OCI-LY7 (cell line): ENCODE measurements around the gene THOP1. TPM values are rescaled to one million over a fixed set of nuclear protein-coding genes. Genes with fewer than 3 reads are reported as not detected.

ENCODE experiments used
- BruUV-seq: library from RNA; stranded (reverse); fragments of 400-500 nt; replicated peaks from 2 replicates; lab custom pipeline; 2021; lab: Mats Ljungman, UMichigan
- CTCF ChIA-PET: fragments of 300-600 bp; sonication (Branson Sonifier 250); formaldehyde crosslinking; loops from one replicate; lab custom pipeline; 2022; ENCODE audit warnings: antibody characterized with exemption; ENCODE audit not compliant: unreplicated experiment; lab: Charles Lee
- POLR2A ChIA-PET: fragments of 300-600 bp; sonication (Branson Sonifier 250); formaldehyde crosslinking; loops from one replicate; lab custom pipeline; 2022; ENCODE audit warnings: antibody characterized with exemption; lab: Charles Lee
- DNase-seq: peaks from one replicate; pipeline ENCODE4 v3.0.0-alpha.2; 2015; ENCODE audit warnings: low spot score
- H2AFZ ChIP-seq: fragments of 200-600 bp; sonication (generic), shearing (Covaris generic); 2 replicates; pipeline ENCODE4 v1.6.1; 2014; ENCODE audit warnings: mild to moderate bottlenecking, antibody characterized with exemption, low read length, moderate library complexity
- H3K27ac ChIP-seq: fragments of 200-600 bp; sonication (generic); 2 replicates; pipeline ENCODE4 v1.5.1; 2014; ENCODE audit warnings: mixed run types, low read depth, mild to moderate bottlenecking, moderate library complexity, low read length, inconsistent platforms; ENCODE audit not compliant: poor library complexity, severe bottlenecking
- H3K36me3 ChIP-seq: fragments of 200-600 bp; sonication (generic); 2 replicates; pipeline ENCODE4 v1.6.1; 2014; ENCODE audit warnings: mild to moderate bottlenecking, antibody characterized with exemption, low read length, moderate library complexity, mixed read lengths; ENCODE audit not compliant: insufficient read depth
- H3K4me1 ChIP-seq: fragments of 200-600 bp; sonication (generic); 2 replicates; pipeline ENCODE4 v1.5.1; 2014; ENCODE audit warnings: mild to moderate bottlenecking, low read length; ENCODE audit not compliant: insufficient read depth, poor library complexity, severe bottlenecking
- H3K4me2 ChIP-seq: fragments of 200-600 bp; sonication (generic); 2 replicates; pipeline ENCODE4 v1.6.1; 2014; ENCODE audit warnings: mild to moderate bottlenecking, low read length
- H3K4me3 ChIP-seq: fragments of 200-600 bp; sonication (generic); 2 replicates; pipeline ENCODE4 v1.5.1; 2014; ENCODE audit warnings: mild to moderate bottlenecking, low read depth, low read length; ENCODE audit not compliant: poor library complexity, severe bottlenecking
- H3K79me2 ChIP-seq: fragments of 200-600 bp; sonication (generic); 2 replicates; pipeline ENCODE4 v1.6.1; 2016; ENCODE audit warnings: low read depth, mild to moderate bottlenecking, low read length, moderate library complexity, mixed read lengths; ENCODE audit not compliant: insufficient read depth
- H3K9me2 ChIP-seq: fragments of 200-600 bp; sonication (generic); 2 replicates; pipeline ENCODE4 v1.6.1; 2016; ENCODE audit warnings: mild to moderate bottlenecking, low read length, mixed read lengths; ENCODE audit not compliant: insufficient read depth
- H3K9me3 ChIP-seq: fragments of 200-600 bp; sonication (generic); 2 replicates; pipeline ENCODE4 v1.6.1; 2014; ENCODE audit warnings: mild to moderate bottlenecking, mixed run types, low read length, mixed read lengths
- H4K20me1 ChIP-seq: fragments of 200-600 bp; sonication (generic); 2 replicates; pipeline ENCODE4 v1.6.1; 2014; ENCODE audit warnings: mild to moderate bottlenecking, antibody characterized with exemption, low read length, moderate library complexity, mixed read lengths; ENCODE audit not compliant: insufficient read depth
- EZH2phosphoT487 ChIP-seq: fragments of 200-600 bp; sonication (generic); IDR thresholded peaks from 2 replicates; pipeline ENCODE4 v1.6.1; 2018; ENCODE audit warnings: low read depth, borderline replicate concordance, mild to moderate bottlenecking, mixed run types, antibody characterized with exemption, low read length, moderate library complexity, mixed read lengths
- intact Hi-C: fragments of 100-400 bp; cut with micrococcal nuclease; formaldehyde crosslinking; loops from one replicate; pipeline ENCODE4 v1.10.0; 2022; ENCODE audit not compliant: unreplicated experiment
- total RNA-seq, 2 experiments: library from RNA; depleted of rRNA in 1 of 2; stranded (reverse); fragments of >200 nt in 1 of 2; shearing (Covaris generic) in 1 of 2; gene quantifications; 2 replicates each; pipeline ENCODE4 v1.2.3, GENCODE V29; 2014 to 2022
- TF ChIP-seq, protein P1 (sequence below): fragments of 200-600 bp; sonication (generic); conservative IDR thresholded peaks from 2 replicates; pipeline ENCODE4 v1.5.1; 2014; ENCODE audit warnings: mild to moderate bottlenecking, antibody characterized with exemption, low read length, moderate library complexity, mixed read lengths

THOP1 gene
- total RNA-seq, 2 experiments from 2014 or later, result 170 to 191 TPM

DNA sequence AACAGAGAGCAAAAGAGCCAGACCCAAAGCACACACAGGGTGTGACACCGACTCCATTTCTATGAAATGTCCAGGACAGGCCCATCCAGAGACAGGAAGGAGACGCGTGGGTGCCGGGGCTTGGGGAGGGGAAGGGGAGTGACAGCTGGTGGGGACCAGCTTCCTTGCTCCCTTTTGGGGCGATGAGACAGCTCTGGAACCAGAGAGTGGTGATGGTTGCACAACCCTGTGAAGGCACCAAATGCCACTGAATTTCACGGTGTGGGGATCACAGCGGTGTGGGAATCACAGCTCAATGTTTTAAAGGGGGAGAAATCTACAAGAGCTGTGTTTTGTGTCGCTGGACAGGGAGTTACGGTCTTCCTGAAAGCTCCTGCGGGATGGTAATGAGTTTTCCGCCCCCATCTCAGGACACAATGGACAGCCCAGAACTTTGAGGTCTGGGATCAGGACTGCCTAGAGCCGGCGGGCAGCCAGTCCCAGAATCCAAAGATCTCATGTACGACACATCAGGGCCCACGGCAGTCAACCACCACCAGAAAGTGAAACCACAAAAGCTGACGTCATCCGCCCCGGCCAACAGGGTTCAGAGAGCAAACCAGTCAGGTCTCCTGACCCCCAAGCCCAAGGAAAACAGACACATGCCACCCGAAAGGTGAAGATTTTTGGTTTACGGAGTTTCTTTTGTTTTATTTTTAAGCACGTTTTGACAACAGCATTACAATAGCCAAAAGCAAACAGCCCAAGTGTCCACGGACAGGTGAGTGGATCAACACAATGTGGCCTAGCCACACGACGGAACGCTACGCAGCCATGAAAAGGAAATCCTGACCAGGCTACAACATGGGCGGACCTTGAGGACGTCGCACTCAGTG lies 9.5 kb upstream of the THOP1 start:
- DNase-seq, result no peak
- peaks cover 28% of the 10 kb centered on the region for H3K4me1 ChIP-seq
- H3K9me3 ChIP-seq, result no peaks in the 10 kb centered on the region
- H3K27ac ChIP-seq, result no peak overlapping the region
- no peak overlapping the region for H2AFZ ChIP-seq
- H3K36me3 ChIP-seq, result peaks cover 69% of the 10 kb centered on the region
- ChIA-PET CTCF (no interaction called here), POLR2A (no interaction called here)
- no peak overlapping the region for H3K4me2 ChIP-seq
- BruUV-seq, result no TSS peak
- H3K9me2 ChIP-seq, result no peaks in the 10 kb centered on the region
- H4K20me1 ChIP-seq, result peaks cover 18% of the 10 kb centered on the region
- H3K79me2 ChIP-seq, result peaks cover 92% of the 10 kb centered on the region
- H3K4me3 ChIP-seq, result no peak overlapping the region
- intact Hi-C loops, result no loop called here
- TF ChIP-seq EZH2phosphoT487, result no peak
- TF ChIP-seq, protein P1, sequence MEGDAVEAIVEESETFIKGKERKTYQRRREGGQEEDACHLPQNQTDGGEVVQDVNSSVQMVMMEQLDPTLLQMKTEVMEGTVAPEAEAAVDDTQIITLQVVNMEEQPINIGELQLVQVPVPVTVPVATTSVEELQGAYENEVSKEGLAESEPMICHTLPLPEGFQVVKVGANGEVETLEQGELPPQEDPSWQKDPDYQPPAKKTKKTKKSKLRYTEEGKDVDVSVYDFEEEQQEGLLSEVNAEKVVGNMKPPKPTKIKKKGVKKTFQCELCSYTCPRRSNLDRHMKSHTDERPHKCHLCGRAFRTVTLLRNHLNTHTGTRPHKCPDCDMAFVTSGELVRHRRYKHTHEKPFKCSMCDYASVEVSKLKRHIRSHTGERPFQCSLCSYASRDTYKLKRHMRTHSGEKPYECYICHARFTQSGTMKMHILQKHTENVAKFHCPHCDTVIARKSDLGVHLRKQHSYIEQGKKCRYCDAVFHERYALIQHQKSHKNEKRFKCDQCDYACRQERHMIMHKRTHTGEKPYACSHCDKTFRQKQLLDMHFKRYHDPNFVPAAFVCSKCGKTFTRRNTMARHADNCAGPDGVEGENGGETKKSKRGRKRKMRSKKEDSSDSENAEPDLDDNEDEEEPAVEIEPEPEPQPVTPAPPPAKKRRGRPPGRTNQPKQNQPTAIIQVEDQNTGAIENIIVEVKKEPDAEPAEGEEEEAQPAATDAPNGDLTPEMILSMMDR, result no peak

DNA sequence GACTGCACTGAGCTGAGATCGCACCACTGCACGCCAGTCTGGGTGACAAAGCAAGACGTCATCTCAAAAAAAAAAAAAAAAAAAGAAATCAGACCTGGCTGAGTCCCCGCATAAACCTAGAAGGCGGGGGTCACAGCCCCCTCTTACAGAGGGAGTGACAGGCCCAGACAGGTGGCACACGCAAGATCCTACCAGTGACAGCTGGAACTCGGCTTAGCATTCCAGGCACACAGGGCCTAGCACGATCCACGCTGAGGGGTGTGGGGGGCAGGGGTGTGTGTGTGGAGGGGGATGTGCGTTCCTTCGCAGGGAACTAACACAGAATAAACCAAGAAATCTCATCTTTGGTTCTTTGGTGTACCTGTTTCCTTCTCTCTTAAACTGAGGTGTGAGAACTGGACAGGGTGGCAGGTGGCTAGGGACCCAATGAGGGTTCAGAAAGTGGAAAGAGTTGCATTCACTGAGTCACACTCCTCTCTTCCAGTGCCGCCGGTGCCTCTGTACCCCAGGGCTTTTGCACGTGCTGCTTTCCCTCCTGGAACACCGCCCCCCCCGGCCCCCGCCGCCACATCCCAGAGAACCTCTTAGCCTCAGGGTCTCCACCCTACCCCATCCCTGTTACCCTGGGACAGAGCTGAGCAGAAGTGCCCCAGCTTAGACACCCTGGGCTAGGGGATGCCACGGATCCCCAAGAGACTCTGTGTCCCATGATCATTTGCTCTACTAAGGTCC lies 7.2 kb upstream of the THOP1 start:
- DNase-seq, result no peak
- no TSS peak for BruUV-seq
- Histone ChIP-seq H3K4me2 (no peak overlapping the region), H3K4me1 (peaks cover 43% of the 10 kb centered on the region), H3K9me2 (no peaks in the 10 kb centered on the region), H2AFZ (no peak overlapping the region), H3K4me3 (no peak overlapping the region), H4K20me1 (peaks cover 30% of the 10 kb centered on the region), H3K27ac (no peak overlapping the region), H3K36me3 (peaks cover 64% of the 10 kb centered on the region), H3K79me2 (peaks cover 93% of the 10 kb centered on the region), H3K9me3 (no peaks in the 10 kb centered on the region)
- POLR2A ChIA-PET, result interaction anchor here (0.6 kb wide), 1 partner anchor 9 kb away, joined by 5 read pairs; no protein-coding TSS in a partner anchor
- TF ChIP-seq EZH2phosphoT487, result no peak
- TF ChIP-seq, protein P1, result no peak
- CTCF ChIA-PET, result no interaction called here
- intact Hi-C loops, result no loop called here
